ENCODE data around the gene AGR2.
"Not testable (repeated sequence)": the region's sequence is repeated elsewhere in the genome, so short reads cannot be mapped to it uniquely, and the experiment has no call there.

Gene AGR2

GRCh38 chr7:16774294-16774693, 30.5 kb downstream of the AGR2 start:
- no peaks in the 10 kb centered on the region for H3K4me1 Mint-ChIP-seq
- DNase-seq, result no peak
- no peaks in the 10 kb centered on the region for H3K9me3 Mint-ChIP-seq
- CTCF ChIA-PET, result no interaction called here
- no peak overlapping the region for H3K27ac Mint-ChIP-seq
- H3K4me3 Mint-ChIP-seq, result no peak overlapping the region
- H3K36me3 Mint-ChIP-seq, result no peaks in the 10 kb centered on the region
- H3K27me3 Mint-ChIP-seq, result peaks cover 7% of the 10 kb centered on the region

DNA sequence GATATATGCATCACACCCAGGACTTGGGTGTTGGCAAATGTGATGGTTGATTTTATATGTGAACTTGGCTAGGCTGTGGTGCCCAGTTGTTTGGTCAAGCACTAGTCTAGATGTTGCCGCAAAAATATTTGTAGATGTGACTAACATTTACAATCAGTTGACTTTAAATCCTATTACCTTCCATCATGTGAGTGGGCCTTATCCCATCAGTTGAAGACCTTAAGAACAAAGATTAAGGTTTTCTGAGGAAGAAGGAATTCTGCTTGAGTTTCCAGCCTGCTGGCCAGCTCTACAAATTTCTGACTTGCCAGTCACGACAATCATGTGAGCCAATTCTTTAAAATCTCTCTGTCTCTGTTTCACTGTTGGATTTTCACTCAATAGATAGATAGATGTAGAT, 30.9 kb downstream of the AGR2 start:
- DNase-seq, result no peak
- Mint-ChIP-seq H3K27me3 (peaks cover 7% of the 10 kb centered on the region), H3K9me3 (no peaks in the 10 kb centered on the region), H3K36me3 (no peaks in the 10 kb centered on the region), H3K4me3 (no peak overlapping the region), H3K27ac (no peak overlapping the region), H3K4me1 (no peaks in the 10 kb centered on the region)
- CTCF ChIA-PET, result no interaction called here

- CTCF ChIA-PET, result no interaction called here
- Mint-ChIP-seq H3K27ac (no peak overlapping the region), H3K4me1 (no peaks in the 10 kb centered on the region), H3K4me3 (no peak overlapping the region), H3K36me3 (no peaks in the 10 kb centered on the region), H3K9me3 (no peaks in the 10 kb centered on the region), H3K27me3 (peaks cover 7% of the 10 kb centered on the region)
- no peak for DNase-seq
Measured at GRCh38 chr7:16773326-16773725, 31.5 kb downstream of the AGR2 start.

DNA sequence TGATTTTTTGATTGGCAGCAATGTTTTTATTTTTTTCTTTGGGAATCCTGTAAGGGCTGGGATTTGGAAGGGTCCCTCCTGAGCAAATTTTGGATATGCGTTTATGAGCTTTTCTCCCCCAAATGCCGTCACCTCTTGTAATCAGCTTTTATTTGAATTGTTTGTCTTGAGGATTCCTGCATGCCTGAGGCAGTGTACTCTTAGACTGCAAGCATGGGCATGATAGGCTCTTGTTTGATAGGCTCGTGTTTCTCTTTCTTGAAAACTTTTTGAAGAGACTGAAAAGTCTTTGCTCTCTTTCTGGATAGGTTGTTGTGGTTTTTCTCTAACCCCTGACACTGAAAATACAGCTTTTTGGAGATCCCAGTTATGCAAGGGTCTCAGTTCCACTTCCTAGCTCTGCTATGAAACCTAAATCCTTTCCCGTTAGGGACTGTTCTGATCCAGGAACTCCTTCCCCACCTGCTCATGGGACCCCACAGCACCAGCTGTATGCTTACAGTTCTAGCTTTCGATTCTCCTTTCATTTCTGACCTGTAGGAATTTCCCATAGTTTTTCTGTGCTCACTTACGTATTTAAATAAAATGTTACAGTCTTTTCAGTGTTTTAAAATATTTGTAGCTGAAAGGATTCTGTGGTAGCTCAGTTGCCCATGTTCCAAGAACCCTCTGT, 34.0 kb downstream of the AGR2 start:
- no peaks in the 10 kb centered on the region for H3K36me3 Mint-ChIP-seq
- H3K4me1 Mint-ChIP-seq, result no peaks in the 10 kb centered on the region
- no peak overlapping the region for H3K27ac Mint-ChIP-seq
- peaks cover 11% of the 10 kb centered on the region for H3K27me3 Mint-ChIP-seq
- no peak for DNase-seq
- H3K9me3 Mint-ChIP-seq, result no peaks in the 10 kb centered on the region
- CTCF ChIA-PET, result no interaction called here
- no peak overlapping the region for H3K4me3 Mint-ChIP-seq

GRCh38 chr7:16769994-16770393, 34.8 kb downstream of the AGR2 start:
- H3K27ac Mint-ChIP-seq, H3K4me1 Mint-ChIP-seq, DNase-seq, H3K4me3 Mint-ChIP-seq, H3K36me3 Mint-ChIP-seq, CTCF ChIA-PET, H3K9me3 Mint-ChIP-seq: not testable (repeated sequence)
- H3K27me3 Mint-ChIP-seq, result peaks cover 11% of the 10 kb centered on the region

DNA sequence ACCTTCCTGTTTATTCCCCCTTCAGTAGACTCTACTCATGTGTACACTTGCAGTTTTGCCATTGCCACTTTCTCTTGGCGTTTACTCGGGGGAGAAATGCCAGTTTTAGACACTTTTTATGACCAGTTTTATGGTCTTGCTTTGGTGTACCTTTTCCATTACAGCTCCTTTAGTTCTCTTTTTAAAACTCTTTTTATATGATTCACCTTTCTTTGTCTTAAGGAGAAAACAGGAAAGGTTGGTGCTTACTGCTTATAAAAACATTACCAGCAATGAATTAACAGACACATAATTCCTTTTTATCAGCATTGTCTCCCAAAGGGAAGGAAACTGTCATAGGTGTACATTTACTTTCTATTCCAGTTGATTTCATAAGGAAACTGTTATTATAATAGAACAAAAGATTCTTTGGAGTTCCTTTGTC, 39.4 kb downstream of the AGR2 start:
- Mint-ChIP-seq H3K27me3 (peaks cover 3% of the 10 kb centered on the region), H3K36me3 (no peaks in the 10 kb centered on the region), H3K4me1 (no peaks in the 10 kb centered on the region), H3K27ac (no peak overlapping the region), H3K4me3 (no peak overlapping the region), H3K9me3 (no peaks in the 10 kb centered on the region)
- DNase-seq, result no peak
- CTCF ChIA-PET, result no interaction called here

DNA sequence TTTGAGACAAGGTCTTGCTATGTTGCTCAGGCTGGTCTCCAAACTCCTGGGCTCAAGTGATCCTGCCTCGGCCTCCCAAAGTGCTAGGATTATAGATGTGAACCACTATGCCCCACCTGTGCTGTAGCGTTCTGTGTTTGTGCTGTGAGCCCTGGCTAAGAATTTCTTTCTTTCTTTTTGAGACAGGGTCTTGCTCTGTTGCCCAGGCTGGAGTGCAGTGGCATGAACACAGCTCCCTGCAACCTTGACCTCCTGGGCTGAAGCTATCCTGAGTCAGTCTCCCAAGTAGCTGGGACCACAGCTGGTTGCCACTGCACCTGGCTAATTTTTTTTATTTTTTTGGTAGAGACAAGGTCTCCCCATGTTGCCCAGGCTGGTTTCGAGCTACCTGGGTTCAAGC, 39.9 kb downstream of the AGR2 start:
- no peak for DNase-seq
- Mint-ChIP-seq H3K27ac (no peak overlapping the region), H3K4me3 (no peak overlapping the region), H3K27me3 (peaks cover 3% of the 10 kb centered on the region), H3K36me3 (no peaks in the 10 kb centered on the region), H3K4me1 (no peaks in the 10 kb centered on the region), H3K9me3 (no peaks in the 10 kb centered on the region)
- CTCF ChIA-PET, result no interaction called here

GRCh38 chr7:16762177-16762576, 42.6 kb downstream of the AGR2 start:
- Mint-ChIP-seq H3K27me3 (peaks cover 3% of the 10 kb centered on the region), H3K36me3 (no peaks in the 10 kb centered on the region), H3K27ac (no peak overlapping the region), H3K4me3 (no peak overlapping the region), H3K4me1 (no peaks in the 10 kb centered on the region), H3K9me3 (no peaks in the 10 kb centered on the region)
- no peak for DNase-seq
- CTCF ChIA-PET, result no interaction called here

DNA sequence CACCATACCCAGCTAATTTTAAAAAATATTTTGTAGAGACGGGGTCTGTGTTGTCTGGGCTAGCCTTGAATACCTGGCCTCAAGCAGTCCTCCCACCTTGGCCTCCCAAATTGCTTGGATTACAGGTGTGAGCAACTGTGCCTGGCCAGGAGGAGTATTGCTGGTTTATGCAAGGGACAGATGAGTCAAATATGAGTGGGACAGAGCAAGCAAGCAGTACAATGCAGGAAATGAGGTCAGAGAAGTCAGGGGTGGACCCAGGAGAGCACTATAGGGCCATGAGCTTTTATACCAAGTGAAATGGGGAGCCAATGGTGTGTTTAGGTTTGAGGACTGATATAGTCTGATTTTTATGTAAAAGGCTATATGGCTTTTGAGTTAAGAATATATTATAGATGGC, 45.0 kb downstream of the AGR2 start:
- peaks cover 14% of the 10 kb centered on the region for H3K27me3 Mint-ChIP-seq
- CTCF ChIA-PET, result no interaction called here

GRCh38 chr7:16758631-16759611, 45.9 kb downstream of the AGR2 start:
- peaks cover 10% of the 10 kb centered on the region for H3K4me1 Mint-ChIP-seq
- no peak overlapping the region for H3K27ac Mint-ChIP-seq
- no peak overlapping the region for H3K4me3 Mint-ChIP-seq
- no peaks in the 10 kb centered on the region for H3K9me3 Mint-ChIP-seq
- DNase-seq, result no peak
- CTCF ChIA-PET, result no interaction called here
- H3K36me3 Mint-ChIP-seq, result no peaks in the 10 kb centered on the region
- peaks cover 24% of the 10 kb centered on the region for H3K27me3 Mint-ChIP-seq

More for the DNA sequence above, 45.0 kb downstream of the AGR2 start:
- Mint-ChIP-seq H3K36me3 (no peaks in the 10 kb centered on the region), H3K27ac (no peak overlapping the region), H3K9me3 (no peaks in the 10 kb centered on the region), H3K4me1 (peaks cover 2% of the 10 kb centered on the region), H3K4me3 (no peak overlapping the region)
- DNase-seq, result no peak

DNA sequence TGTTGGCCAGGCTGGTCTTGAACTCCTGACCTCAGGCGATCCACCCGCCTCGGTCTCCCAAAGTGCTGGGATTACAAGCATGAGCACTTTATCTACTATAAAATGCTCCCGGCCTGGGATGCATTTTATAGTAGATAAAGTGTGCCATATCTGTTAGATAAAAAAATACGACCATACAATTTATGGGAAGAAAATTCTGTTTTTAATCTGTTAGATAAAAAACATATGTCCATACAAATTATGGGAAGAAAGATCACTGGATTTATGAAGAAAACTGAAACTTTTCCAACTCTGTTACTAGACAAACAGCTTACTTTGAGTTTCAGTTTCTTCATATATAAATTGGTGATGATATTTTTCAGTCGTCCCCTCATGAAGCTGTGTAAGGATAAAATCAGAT, 46.8 kb downstream of the AGR2 start:
- Mint-ChIP-seq H3K27me3 (peaks cover 32% of the 10 kb centered on the region), H3K4me1 (peaks cover 13% of the 10 kb centered on the region), H3K9me3 (no peaks in the 10 kb centered on the region), H3K36me3 (no peaks in the 10 kb centered on the region), H3K4me3 (no peak overlapping the region), H3K27ac (no peak overlapping the region)
- CTCF ChIA-PET, result no interaction called here
- no peak for DNase-seq

- H3K4me3 Mint-ChIP-seq, result no peak overlapping the region
- H3K4me1 Mint-ChIP-seq, result peaks cover 14% of the 10 kb centered on the region
- CTCF ChIA-PET, result interaction anchor here (1.1 kb wide), 2 partner anchors 61 to 191 kb away, joined by 3 read pairs; no protein-coding TSS in a partner anchor
- peaks cover 36% of the 10 kb centered on the region for H3K27me3 Mint-ChIP-seq
- H3K36me3 Mint-ChIP-seq, result no peaks in the 10 kb centered on the region
- no peaks in the 10 kb centered on the region for H3K9me3 Mint-ChIP-seq
- H3K27ac Mint-ChIP-seq, result no peak overlapping the region
- DNase-seq, result no peak
Measured at GRCh38 chr7:16755397-16755796, 49.4 kb downstream of the AGR2 start.

DNA sequence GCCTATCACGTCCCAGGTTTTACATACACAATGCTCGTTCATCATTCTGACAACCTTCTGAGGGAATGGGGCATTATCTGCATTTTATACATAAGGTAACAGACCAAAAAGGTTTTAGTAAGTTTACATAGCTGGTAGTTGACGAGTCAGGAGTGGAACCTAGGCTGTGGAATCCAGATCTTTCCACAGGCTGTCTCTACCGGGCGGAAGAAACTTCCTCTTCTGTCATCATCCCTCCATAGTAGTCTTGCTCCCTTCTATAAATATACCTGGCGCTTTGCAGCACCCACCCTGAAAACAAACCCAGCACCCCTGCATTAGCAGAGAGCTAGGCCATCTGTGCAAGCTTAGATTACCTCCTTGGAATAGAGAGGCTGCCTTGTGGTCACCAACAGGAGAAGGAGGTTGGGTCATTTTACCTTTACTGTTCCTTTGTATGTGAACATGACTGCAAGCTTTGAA, 49.9 kb downstream of the AGR2 start:
- Mint-ChIP-seq H3K4me1 (peaks cover 14% of the 10 kb centered on the region), H3K9me3 (no peaks in the 10 kb centered on the region), H3K4me3 (peak overlapping the region; percentile 76), H3K27me3 (peaks cover 36% of the 10 kb centered on the region), H3K36me3 (no peaks in the 10 kb centered on the region), H3K27ac (peak overlapping the region; percentile 15)
- DNase-seq, result no peak
- CTCF ChIA-PET, result interaction anchor here (1.1 kb wide), 2 partner anchors 60 to 190 kb away, joined by 3 read pairs; no protein-coding TSS in a partner anchor

- H3K27me3 Mint-ChIP-seq, result peaks cover 36% of the 10 kb centered on the region
- H3K4me1 Mint-ChIP-seq, result peaks cover 14% of the 10 kb centered on the region
- no peaks in the 10 kb centered on the region for H3K9me3 Mint-ChIP-seq
- peak; percentile 40 for DNase-seq
- CTCF ChIA-PET, result interaction anchor here (1.1 kb wide), 2 partner anchors 60 to 189 kb away, joined by 3 read pairs; no protein-coding TSS in a partner anchor
- H3K4me3 Mint-ChIP-seq, result peak overlapping the region; percentile 76
- H3K27ac Mint-ChIP-seq, result no peak overlapping the region
- H3K36me3 Mint-ChIP-seq, result no peaks in the 10 kb centered on the region
Measured at GRCh38 chr7:16753932-16754855, 50.6 kb downstream of the AGR2 start.
